NCI-H128 (cell line): ENCODE measurements around the gene ZNF787.

Source experiments
- DNase-seq: peaks from one replicate; lab custom pipeline; 2025; ENCODE audit not compliant: unreplicated experiment; lab: John Stamatoyannopoulos, UW

ZNF787 gene

DNA sequence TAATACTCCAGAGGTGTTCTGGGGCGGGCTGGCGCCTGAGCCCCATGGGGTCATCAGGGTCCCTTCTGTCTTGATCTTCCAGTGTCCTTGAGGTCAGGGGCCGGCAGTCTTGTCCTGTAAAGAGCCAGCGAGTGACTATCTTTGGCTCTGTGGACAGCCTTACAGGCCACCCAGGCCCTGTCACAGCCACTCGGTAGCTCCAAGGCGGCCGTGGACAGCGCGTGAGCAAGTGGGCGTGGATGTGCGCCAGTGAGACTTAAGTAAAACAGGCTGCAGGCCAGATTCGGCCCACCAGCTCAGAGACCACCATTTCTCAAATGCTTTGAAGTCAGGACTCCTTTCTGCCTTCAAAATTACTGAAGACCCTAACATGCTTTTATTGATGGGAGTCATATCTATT lies 23.7 kb upstream of the ZNF787 start:
- no peak for DNase-seq

DNA sequence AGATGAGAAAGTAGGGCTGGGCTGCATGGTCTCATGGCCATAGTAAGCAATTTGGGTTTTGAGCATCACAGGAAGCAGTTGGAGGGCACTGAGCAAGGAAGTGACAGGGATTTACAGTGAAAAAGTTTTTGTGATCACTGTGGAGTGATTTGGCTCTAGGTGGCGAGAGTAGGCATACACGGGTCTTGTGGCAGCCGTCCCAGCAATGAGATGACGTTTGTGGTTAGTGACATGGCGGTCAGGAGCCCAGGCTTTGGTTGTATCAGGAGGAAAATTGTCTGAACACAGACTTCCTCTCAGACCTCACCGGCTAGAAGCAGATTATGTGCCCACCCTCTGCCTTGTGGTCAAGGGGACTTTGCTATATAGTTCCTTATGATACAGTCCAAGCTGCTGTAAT lies 23.3 kb upstream of the ZNF787 start:
- no peak for DNase-seq

GRCh38 chr19:56142897-56143434 lies 21.9 kb upstream of the ZNF787 start:
- no peak for DNase-seq

- DNase-seq: no peak
These were observed 21.1 kb upstream of the ZNF787 start for GRCh38 chr19:56142087-56142787.

- DNase-seq: no peak
These were observed 20.4 kb upstream of the ZNF787 start for GRCh38 chr19:56141417-56141993.

DNA sequence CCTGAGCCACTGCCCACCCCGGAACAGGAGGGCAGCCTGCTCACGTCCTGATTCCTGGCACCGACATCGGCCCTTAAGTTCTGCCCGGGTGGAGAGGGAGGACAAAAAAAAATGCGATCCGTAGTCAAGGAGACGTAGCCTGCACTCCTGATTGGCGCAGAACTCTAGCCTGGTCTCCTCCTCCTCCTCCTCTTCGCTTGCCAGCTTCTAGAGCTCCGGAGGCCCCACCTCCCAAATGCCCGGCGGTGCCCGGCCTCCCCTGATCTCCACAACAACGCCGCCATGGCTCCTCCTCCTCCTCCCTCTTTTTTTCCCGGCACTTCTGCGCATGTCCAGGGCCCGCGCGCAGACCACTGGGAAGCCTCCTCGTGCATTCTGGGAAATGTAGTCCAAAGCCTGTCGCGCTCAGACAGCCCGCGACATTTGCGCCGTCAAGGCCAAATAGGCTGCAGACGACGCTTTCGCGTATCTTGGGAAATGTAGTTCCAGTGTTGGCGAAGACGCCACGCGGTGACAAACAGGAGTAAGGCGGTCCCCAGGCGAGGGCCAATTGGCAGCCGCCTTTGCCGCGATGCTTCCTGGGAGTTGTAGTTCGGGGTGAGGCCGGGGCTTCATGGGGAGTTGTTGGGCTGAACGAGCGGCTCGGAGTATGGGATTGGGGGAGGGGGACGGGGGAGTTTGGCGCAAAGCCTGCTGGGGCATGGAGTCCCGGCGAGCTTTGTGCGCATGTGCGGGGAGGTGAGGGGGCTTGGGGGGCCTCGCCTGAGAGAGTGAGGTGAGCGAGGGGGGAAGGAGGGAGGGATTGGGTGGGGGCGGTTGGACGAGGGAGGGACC lies 19.7 kb upstream of the ZNF787 start, which contains the start of gene ZNF444:
TSS of gene ZNF444 (plus strand) at position 705 of the 834 bp plus-strand sequence. CDS start 5,625 bp downstream, outside the sequence.
- DNase-seq: peak; percentile 100

DNA sequence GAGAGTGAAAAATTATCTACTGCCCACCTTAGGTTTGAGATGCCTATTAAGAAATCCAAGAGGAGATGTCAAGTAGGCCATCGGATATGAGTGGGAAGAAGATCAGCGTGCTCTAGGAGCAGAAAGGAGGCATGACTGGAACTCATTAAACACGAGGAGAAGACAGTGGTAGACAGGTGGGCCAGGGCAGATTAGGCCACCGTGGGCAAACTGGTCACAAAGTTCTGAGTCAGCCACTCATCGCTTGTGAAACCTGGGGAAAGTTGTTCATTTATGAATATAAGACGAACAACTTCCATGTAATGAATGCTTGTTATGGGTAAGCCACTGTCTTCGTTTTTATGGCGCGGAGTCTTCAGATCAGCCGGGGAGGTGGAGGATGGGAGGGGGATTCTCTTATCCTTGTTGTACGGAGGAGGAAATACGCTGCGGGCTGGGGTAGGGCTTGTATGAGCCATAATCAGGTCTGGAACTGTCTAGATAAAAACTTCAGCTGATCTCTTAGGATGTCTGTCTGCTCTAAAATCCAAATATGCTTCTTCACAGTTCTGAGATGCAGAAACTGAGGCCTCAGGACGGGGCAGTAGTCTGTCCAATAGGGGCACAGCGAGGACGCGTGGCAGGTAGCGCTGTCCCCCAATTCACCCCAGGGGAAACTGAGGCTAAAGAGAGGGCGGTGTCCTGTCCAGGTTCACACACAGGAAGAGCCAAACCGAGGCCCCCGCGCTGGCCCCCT lies 18.9 kb upstream of the ZNF787 start:
- no peak for DNase-seq

DNA sequence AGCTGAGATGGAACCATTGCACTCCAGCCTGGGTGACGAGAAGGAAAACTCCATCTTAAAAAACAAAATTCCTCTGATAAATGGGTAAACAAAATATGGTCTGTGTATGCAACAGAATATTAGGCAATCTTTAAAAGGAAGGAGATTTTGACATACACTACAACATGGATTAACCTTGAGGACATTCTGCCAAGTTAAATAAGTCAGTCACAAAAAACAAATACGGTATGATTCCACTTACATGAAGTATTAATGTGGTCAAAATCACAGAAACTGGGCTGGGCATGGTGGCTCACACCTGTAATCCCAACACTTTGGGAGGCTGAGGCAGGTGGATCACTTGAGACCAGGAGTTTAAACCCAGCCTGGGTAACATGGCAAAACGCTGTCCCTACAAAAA lies 17.0 kb upstream of the ZNF787 start:
- DNase-seq: no peak

DNA sequence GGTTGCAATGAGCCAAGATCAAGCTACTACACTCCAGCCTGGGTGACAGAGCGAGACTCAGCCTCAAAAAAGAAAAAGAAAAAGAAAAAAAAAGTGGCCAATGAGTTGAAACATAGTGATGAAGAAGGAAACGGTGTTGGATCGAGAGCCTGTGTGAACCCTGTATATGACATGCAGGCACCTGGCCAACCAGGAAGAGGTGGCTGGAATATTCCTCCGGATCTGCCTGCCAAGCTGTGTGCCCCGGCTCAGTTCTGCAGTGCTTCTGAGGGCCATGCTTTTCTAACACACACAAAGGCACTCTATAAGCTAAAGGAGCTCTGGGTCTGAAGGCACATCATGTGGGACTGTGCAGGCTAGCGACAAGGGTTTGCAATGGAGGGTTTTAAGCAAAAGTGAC lies 16.3 kb upstream of the ZNF787 start:
- DNase-seq: no peak

GRCh38 chr19:56136362-56136761 lies 15.3 kb upstream of the ZNF787 start:
- DNase-seq: no peak

GRCh38 chr19:56134654-56134921 lies 13.5 kb upstream of the ZNF787 start:
- DNase-seq: no peak

DNA sequence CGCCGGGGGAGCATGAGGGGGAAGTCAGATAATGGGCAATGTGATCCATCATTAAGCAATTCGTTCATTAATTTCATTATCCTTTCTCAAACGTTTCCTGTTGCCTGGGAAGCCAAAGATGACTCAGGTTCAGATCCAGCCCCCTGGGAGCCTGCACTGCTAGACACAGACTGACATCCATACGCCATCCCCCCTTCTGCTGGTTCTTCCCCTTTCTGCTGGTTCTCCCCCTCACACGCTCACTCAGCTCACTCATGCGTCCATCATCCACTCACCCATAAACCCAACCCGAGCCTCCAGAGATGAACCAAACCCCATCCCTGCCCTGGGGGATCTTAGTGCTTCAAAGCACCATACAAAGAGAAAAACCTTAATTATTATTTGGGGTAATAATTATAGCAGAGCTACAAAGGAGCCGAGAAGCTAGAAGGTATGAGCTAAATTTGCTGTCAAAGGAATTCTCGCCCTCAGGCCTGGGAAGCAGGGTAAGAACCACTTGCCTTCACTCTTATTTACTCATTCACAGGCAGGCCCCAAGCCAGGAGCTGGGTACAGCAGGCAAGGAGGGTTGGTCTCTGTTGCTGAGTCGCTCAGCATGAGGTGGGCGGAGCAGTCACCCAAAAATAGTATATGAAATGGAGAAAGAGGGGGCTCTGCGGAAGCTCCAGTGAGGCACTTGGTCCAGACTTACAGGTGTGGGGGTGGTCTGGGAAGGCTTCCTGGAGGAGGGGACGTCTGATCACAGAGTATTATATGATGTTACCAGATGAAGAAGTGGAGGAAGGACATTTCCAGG lies 13.0 kb upstream of the ZNF787 start:
- DNase-seq: no peak

GRCh38 chr19:56132316-56132822 lies 11.3 kb upstream of the ZNF787 start:
- DNase-seq: no peak

DNA sequence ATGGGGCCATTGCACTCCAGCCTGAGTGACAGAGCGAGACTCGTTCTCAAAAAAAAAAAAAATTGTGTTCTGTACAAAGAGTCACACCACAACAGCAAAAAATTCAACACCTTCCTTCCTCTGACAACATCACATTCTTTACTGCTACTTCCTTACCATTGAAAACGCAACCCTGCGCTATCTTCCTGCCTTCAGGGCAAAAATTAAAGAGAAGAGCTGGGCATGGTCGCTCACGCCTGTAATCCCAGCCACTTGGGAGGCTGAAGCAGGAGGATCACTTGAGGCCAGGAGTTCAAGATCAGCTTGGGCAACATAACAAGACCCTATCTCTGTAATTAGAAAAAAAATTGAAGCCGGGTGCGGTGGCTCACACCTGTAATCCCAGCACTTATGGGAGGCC lies 10.6 kb upstream of the ZNF787 start:
- no peak for DNase-seq

DNA sequence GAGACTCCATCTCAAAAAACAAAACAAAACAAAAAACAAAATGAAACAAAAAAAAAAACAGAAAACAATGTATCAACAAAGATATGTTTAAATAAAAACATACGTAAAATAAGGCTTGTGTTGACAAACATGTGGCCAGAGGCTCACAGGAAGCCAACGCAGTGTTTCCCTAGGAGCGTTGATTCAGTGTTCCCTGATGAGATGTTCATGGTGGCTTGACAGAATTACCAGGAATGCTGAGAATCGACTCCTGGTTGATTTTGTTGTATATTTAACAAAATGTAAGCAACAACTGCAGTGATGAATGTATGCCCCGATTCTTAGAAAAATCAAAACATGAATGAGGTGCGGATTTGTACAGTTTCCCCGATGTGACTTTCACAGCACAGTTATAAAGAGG lies 8.9 kb upstream of the ZNF787 start:
- no peak for DNase-seq

DNA sequence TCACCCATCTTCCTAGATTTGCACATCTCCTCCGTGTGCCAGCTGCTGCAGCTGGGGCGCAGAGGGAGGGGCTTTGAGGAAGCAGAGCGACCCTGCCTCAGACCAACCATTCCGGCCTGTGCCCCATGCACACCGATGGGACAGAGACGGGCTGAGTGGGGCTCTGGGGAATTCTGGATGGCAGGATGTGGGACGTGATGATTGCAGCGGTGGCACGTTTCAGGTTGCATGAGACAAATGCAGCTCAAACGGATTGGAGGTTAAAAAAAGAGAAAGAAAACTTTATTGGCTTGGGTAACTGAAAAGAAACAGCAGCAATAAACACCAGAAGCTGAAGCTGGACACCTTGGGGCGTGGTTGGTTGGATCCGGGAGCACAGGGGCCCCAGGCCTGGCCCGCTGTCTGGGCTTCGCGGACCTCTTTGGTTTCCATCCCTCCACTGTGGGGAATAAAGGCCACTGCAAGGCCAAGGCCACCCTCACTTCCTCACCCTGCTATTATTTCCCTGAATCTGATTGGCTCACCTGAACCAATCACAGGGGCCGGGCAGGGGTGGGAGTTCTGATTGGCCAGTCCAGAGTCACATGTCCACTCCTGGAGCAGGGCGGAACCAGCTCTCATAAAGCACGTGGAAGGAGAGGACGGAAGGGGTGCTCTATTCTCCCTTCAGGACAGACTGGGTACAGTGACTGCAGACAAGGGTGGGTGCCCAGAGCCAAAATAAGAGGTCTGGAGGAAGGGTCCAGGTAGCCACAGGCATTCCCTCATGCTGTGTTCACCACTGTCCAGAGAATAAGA lies 6.1 kb upstream of the ZNF787 start:
- DNase-seq: no peak

GRCh38 chr19:56125806-56126590 lies 4.9 kb upstream of the ZNF787 start:
- no peak for DNase-seq

- no peak for DNase-seq
These were observed 3.5 kb upstream of the ZNF787 start for GRCh38 chr19:56124578-56124977.
